Endothelial cell of umbilical vein (primary cell): ENCODE results near the gene ACAP1.

ENCODE experiments used
- EZH2 ChIP-seq: IDR thresholded peaks from 2 replicates; pipeline ENCODE4 v1.6.1; 2012; ENCODE audit warnings: borderline replicate concordance, low read depth, mild to moderate bottlenecking, moderate library complexity, low read length, inconsistent platforms; ENCODE audit not compliant: severe bottlenecking
- GATA2 ChIP-seq: IDR thresholded peaks from 2 replicates; pipeline ENCODE4 v1.7.0; 2011; ENCODE audit warnings: low read depth, mild to moderate bottlenecking, moderate library complexity, mixed read lengths, low read length; ENCODE audit not compliant: insufficient read length, insufficient read depth
- JUN ChIP-seq: IDR thresholded peaks from 2 replicates; pipeline ENCODE4 v1.6.1; 2011; ENCODE audit warnings: borderline replicate concordance, low read depth; ENCODE audit not compliant: insufficient read length, insufficient read depth
- MYC ChIP-seq: IDR thresholded peaks from one replicate; pipeline ENCODE4 v1.6.1; 2011; ENCODE audit warnings: mild to moderate bottlenecking, low read depth, low read length
- POLR2A ChIP-seq: IDR thresholded peaks from 2 replicates; pipeline ENCODE4 v1.6.1; 2012; ENCODE audit warnings: low read depth, mild to moderate bottlenecking, control low read depth, low read length
- POLR2AphosphoS5 ChIP-seq: IDR thresholded peaks from 2 replicates; pipeline ENCODE4 v1.6.1; 2012; ENCODE audit warnings: low read depth, mild to moderate bottlenecking, control low read depth, low read length, moderate library complexity; ENCODE audit not compliant: insufficient read depth
- TF ChIP-seq, protein P1 (sequence below), 2 donors: IDR thresholded peaks; 1 replicate in 1 of 2; 2 replicates in 1 of 2; pipeline ENCODE4 v1.5.1; 2011; ENCODE audit warnings: low read length in 2 of 2, mild to moderate bottlenecking in 2 of 2, moderate library complexity in 2 of 2, control low read depth in 1 of 2, inconsistent platforms in 1 of 2, low read depth in 1 of 2; ENCODE audit not compliant: insufficient read depth in 1 of 2; ENCODE audit errors: extremely low read depth in 1 of 2

DNA sequence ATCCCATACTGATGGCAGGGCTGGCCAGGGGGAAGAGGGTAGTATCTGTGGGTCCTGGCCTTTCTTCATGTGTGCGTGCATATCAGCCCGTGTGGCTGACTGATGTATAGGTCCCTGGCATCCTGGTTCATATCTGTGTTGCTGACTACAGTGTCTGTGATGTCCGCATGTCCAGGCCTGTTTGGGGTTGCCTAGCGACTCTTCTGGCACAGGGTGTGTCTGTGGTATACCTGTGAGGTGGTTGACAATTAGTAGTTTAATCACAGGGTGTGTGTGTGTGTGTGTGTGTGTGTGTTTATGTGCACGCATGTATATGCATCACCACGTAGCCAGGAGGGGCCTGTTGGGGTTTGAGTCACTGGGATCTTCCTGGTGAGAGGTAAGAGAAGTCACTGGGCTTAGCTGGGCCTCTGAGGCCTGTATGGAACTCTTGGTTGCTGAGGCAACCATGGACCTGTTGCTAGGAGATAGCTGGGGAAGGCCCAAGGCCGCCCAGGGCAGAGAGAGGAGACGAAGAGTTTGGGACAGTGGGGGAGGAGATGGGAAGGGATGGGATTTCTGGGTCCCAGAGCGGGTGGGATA, 18.0 kb downstream of the ACAP1 start:
- no peak for TF ChIP-seq POLR2A
- no peak for TF ChIP-seq MYC
- TF ChIP-seq, protein P1, sequence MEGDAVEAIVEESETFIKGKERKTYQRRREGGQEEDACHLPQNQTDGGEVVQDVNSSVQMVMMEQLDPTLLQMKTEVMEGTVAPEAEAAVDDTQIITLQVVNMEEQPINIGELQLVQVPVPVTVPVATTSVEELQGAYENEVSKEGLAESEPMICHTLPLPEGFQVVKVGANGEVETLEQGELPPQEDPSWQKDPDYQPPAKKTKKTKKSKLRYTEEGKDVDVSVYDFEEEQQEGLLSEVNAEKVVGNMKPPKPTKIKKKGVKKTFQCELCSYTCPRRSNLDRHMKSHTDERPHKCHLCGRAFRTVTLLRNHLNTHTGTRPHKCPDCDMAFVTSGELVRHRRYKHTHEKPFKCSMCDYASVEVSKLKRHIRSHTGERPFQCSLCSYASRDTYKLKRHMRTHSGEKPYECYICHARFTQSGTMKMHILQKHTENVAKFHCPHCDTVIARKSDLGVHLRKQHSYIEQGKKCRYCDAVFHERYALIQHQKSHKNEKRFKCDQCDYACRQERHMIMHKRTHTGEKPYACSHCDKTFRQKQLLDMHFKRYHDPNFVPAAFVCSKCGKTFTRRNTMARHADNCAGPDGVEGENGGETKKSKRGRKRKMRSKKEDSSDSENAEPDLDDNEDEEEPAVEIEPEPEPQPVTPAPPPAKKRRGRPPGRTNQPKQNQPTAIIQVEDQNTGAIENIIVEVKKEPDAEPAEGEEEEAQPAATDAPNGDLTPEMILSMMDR (IDR thresholded peaks at IDR 0.05; ENCODE audit: extremely low read depth in 1 of 2, insufficient read depth in 1 of 2, low read depth in 1 of 2, low read length in 2 of 2) = no peak
- TF ChIP-seq GATA2 = no peak
- no peak for TF ChIP-seq POLR2AphosphoS5
- no peak for TF ChIP-seq JUN
- TF ChIP-seq EZH2 = no peak
